MCF 10A (cell line): ENCODE measurements around the gene PLEKHF1. TPM values are rescaled to one million over a fixed set of nuclear protein-coding genes. Genes with fewer than 3 reads are reported as not detected.

Source experiments
- BruUV-seq: library from RNA; stranded (reverse); fragments of 400-500 nt; replicated peaks from 2 replicates; lab custom pipeline; 2021; lab: Mats Ljungman, UMichigan
- CTCF ChIA-PET: fragments of 300-600 bp; sonication (Branson Sonifier 250); formaldehyde crosslinking; extraction: SDS; loops from one replicate; lab custom pipeline; 2021; ENCODE audit warnings: antibody characterized with exemption, inconsistent platforms; lab: Yijun Ruan, JAX
- POLR2A ChIA-PET: fragments of 300-600, 350-650 bp; sonication (Branson Sonifier 250); formaldehyde crosslinking; extraction: SDS; loops from one replicate; lab custom pipeline; 2020; ENCODE audit warnings: antibody characterized with exemption, inconsistent platforms; lab: Yijun Ruan, JAX
- DNase-seq: peaks from one replicate; pipeline ENCODE4 v3.0.0-alpha.2; 2018; ENCODE audit not compliant: unreplicated experiment
- H3K27ac Mint-ChIP-seq: one replicate; pipeline ENCODE4 v1.8.0; 2022; ENCODE audit warnings: mild to moderate bottlenecking, low read depth, mixed read lengths; ENCODE audit not compliant: unreplicated experiment
- H3K27me3 Mint-ChIP-seq: one replicate; pipeline ENCODE4 v1.8.0; 2022; ENCODE audit warnings: mixed read lengths; ENCODE audit not compliant: insufficient read depth, unreplicated experiment
- H3K36me3 Mint-ChIP-seq: one replicate; pipeline ENCODE4 v1.8.0; 2022; ENCODE audit warnings: mild to moderate bottlenecking, moderate library complexity, mixed read lengths; ENCODE audit not compliant: insufficient read depth, unreplicated experiment
- H3K4me1 Mint-ChIP-seq: one replicate; pipeline ENCODE4 v1.8.0; 2022; ENCODE audit warnings: mixed read lengths; ENCODE audit not compliant: insufficient read depth, unreplicated experiment
- H3K4me3 Mint-ChIP-seq: one replicate; pipeline ENCODE4 v1.8.0; 2022; ENCODE audit warnings: mild to moderate bottlenecking, moderate library complexity, mixed read lengths; ENCODE audit not compliant: unreplicated experiment
- H3K9me3 Mint-ChIP-seq: one replicate; pipeline ENCODE4 v1.8.0; 2022; ENCODE audit warnings: mixed read lengths; ENCODE audit not compliant: unreplicated experiment
- CTCF ChIP-seq: fragments of 200-600 bp; IDR thresholded peaks from one replicate; pipeline ENCODE4 v1.8.0; 2022; ENCODE audit warnings: antibody characterized with exemption, mild to moderate bottlenecking; ENCODE audit not compliant: unreplicated experiment
- intact Hi-C: fragments of 100-400 bp; cut with micrococcal nuclease; formaldehyde crosslinking; loops from 2 replicates; pipeline ENCODE4 v1.14.1; 2022
- total RNA-seq: library from RNA; stranded (reverse); gene quantifications from 2 replicates; pipeline ENCODE4 v1.2.3, GENCODE V29; 2022

PLEKHF1 gene
- total RNA-seq, 1 experiment from 2014 or later = 2.9 TPM

GRCh38 chr19:29677001-29677817 is 11.9 kb downstream of the PLEKHF1 start:
- ChIA-PET CTCF (interaction anchor here (0.8 to 2.0 kb wide), 4 partner anchors 39 to 67 kb away, joined by 3 to 5 read pairs (median 3); no protein-coding TSS in a partner anchor), POLR2A (interaction anchor here (0.6 to 1.5 kb wide), 3 partner anchors 15 to 167 kb away, joined by 3 read pairs; no protein-coding TSS in a partner anchor)
- no peak for DNase-seq
- Mint-ChIP-seq H3K4me3 (no peak overlapping the region), H3K9me3 (no peaks in the 10 kb centered on the region), H3K4me1 (peaks cover 5% of the 10 kb centered on the region), H3K27ac (no peak overlapping the region), H3K27me3 (no peaks in the 10 kb centered on the region), H3K36me3 (peaks cover 4% of the 10 kb centered on the region)
- TF ChIP-seq CTCF = no peak
- intact Hi-C loops = no loop called here
- BruUV-seq = no TSS peak

DNA sequence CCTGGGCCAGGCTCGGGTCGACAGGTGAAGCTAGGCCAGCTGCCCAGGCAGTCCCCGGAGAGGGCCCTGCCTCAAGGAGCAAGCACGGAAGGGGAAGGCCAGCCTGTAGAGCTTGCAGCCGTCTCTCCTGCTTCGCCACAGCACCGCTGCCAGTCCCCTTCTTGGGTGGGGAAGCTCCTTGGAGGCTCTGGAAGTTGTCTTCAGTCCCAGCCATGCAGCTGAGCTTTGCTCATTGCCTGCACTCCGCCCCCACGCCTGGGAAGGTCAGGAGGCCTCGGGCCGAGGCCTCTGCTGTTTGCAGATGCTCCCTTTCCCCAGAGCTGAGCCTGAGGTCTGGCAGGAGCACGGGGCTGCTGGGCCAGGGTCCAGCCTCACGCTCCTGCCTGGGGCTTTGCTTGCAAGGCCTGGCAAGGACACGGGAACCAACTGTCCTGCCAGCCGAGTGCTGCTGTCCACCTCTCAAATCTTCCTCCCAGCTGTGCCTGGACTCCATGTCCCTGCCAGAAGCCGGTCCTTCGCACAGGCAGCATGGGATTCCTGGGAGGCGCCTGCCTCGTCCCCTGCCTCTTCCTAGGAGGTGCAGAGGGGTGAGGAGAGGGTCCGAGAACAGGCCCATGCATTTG is 13.3 kb downstream of the PLEKHF1 start:
- ChIA-PET POLR2A (interaction anchor here (0.7 to 1.5 kb wide), 2 partner anchors 14 to 38 kb away, joined by 3 read pairs; no protein-coding TSS in a partner anchor), CTCF (interaction anchor here (1.0 to 2.0 kb wide), 2 partner anchors 38 to 68 kb away, joined by 3 to 5 read pairs; no protein-coding TSS in a partner anchor)
- no peaks in the 10 kb centered on the region for H3K9me3 Mint-ChIP-seq
- H3K27ac Mint-ChIP-seq = no peak overlapping the region
- intact Hi-C loops = no loop called here
- H3K4me1 Mint-ChIP-seq = no peaks in the 10 kb centered on the region
- H3K4me3 Mint-ChIP-seq = no peak overlapping the region
- no peak for TF ChIP-seq CTCF
- H3K36me3 Mint-ChIP-seq = peaks cover 2% of the 10 kb centered on the region
- H3K27me3 Mint-ChIP-seq = no peaks in the 10 kb centered on the region
- DNase-seq = no peak
- no TSS peak for BruUV-seq

- no peak for TF ChIP-seq CTCF
- no peak for DNase-seq
- Mint-ChIP-seq H3K9me3 (no peaks in the 10 kb centered on the region), H3K36me3 (no peaks in the 10 kb centered on the region), H3K4me1 (no peaks in the 10 kb centered on the region), H3K27ac (no peak overlapping the region), H3K4me3 (no peak overlapping the region), H3K27me3 (no peaks in the 10 kb centered on the region)
- CTCF ChIA-PET = no interaction called here
- intact Hi-C loops = no loop called here
- BruUV-seq = no TSS peak
- POLR2A ChIA-PET = no interaction called here
These were observed 14.4 kb downstream of the PLEKHF1 start for GRCh38 chr19:29679598-29680210.

DNA sequence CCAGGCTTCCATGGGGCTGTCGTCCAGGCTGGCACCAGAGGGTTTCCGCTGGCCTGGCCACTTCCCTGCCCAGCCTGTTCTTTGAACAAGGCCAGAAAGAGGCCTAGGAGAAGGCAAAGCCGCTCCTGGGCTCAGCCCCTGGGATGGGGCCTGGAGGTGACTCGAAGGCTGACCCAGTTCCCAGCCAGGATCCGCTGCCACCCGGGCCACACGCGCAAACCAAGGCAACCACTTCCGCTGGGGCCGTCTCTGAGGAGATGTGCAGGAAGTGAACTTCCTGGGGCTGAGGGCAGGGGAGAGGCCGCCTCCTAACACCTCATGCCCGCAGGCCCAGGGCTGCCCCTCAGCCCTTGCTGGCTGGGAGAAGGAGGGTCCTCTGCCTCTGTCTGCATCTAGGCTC is 15.2 kb downstream of the PLEKHF1 start:
- Mint-ChIP-seq H3K27ac (no peak overlapping the region), H3K4me1 (peaks cover 7% of the 10 kb centered on the region), H3K36me3 (no peaks in the 10 kb centered on the region), H3K4me3 (no peak overlapping the region), H3K27me3 (no peaks in the 10 kb centered on the region), H3K9me3 (no peaks in the 10 kb centered on the region)
- no TSS peak for BruUV-seq
- intact Hi-C loops = no loop called here
- ChIA-PET POLR2A (interaction anchor here (1.1 kb wide), 1 partner anchor 14 kb away, joined by 3 read pairs; no protein-coding TSS in a partner anchor), CTCF (no interaction called here)
- no peak for DNase-seq
- no peak for TF ChIP-seq CTCF
